Endodermal cell (in vitro differentiated cells): ENCODE measurements around the gene LARP4B. TPM values are rescaled to one million over a fixed set of nuclear protein-coding genes. Genes with fewer than 3 reads are reported as not detected.

Experiments
- DNase-seq: peaks from one replicate; pipeline ENCODE4 v3.0.0-alpha.2; 2017
- H3K27ac ChIP-seq: 2 replicates; pipeline ENCODE4 v1.5.1; 2013; ENCODE audit warnings: mild to moderate bottlenecking, low read depth, low read length, moderate library complexity
- H3K27me3 ChIP-seq: 2 replicates; pipeline ENCODE4 v1.6.1; 2013; ENCODE audit warnings: mild to moderate bottlenecking, low read length, moderate library complexity; ENCODE audit not compliant: insufficient read depth, control insufficient read depth, poor library complexity, severe bottlenecking
- H3K36me3 ChIP-seq: 2 replicates; pipeline ENCODE4 v1.7.0; 2013; ENCODE audit warnings: mild to moderate bottlenecking, low read length, moderate library complexity; ENCODE audit not compliant: control insufficient read depth, insufficient read depth
- H3K4me1 ChIP-seq: one replicate; pipeline ENCODE4 v1.7.0; 2013; ENCODE audit warnings: low read length; ENCODE audit not compliant: control insufficient read depth, insufficient read depth
- H3K4me3 ChIP-seq: 2 replicates; pipeline ENCODE4 v1.5.1; 2013; ENCODE audit warnings: mild to moderate bottlenecking, low read length, moderate library complexity
- H3K9ac ChIP-seq: 2 replicates; pipeline ENCODE4 v1.6.1; 2013; ENCODE audit warnings: mild to moderate bottlenecking, low read length, moderate library complexity; ENCODE audit not compliant: poor library complexity, severe bottlenecking; ENCODE audit errors: extremely low read depth
- H3K9me3 ChIP-seq: 2 replicates; pipeline ENCODE4 v1.6.1; 2013; ENCODE audit warnings: mild to moderate bottlenecking, low read length, moderate library complexity; ENCODE audit not compliant: control insufficient read depth
- H3K27ac Mint-ChIP-seq: 2 replicates; pipeline ENCODE4 v1.8.0; 2020; ENCODE audit warnings: mixed read lengths
- H3K27me3 Mint-ChIP-seq: 2 replicates; pipeline ENCODE4 v1.8.0; 2021; ENCODE audit warnings: mild to moderate bottlenecking, mixed read lengths; ENCODE audit not compliant: insufficient read depth
- H3K36me3 Mint-ChIP-seq: 2 replicates; pipeline ENCODE4 v1.8.0; 2020; ENCODE audit warnings: low read depth, mixed read lengths
- H3K4me1 Mint-ChIP-seq: 2 replicates; pipeline ENCODE4 v1.8.0; 2020; ENCODE audit warnings: mixed read lengths
- H3K4me3 Mint-ChIP-seq: 2 replicates; pipeline ENCODE4 v1.8.0; 2020; ENCODE audit warnings: mild to moderate bottlenecking, moderate library complexity, mixed read lengths
- H3K9me3 Mint-ChIP-seq: 2 replicates; pipeline ENCODE4 v1.8.0; 2020; ENCODE audit warnings: mild to moderate bottlenecking, mixed read lengths
- CTCF ChIP-seq: fragments of 200-600 bp; sonication (generic); conservative IDR thresholded peaks from 2 replicates; pipeline ENCODE4 v1.5.0; 2021; ENCODE audit warnings: antibody characterized with exemption, mild to moderate bottlenecking
- WGBS, 2 experiments: methylation state at CpG; one replicate each; pipeline versions ENCODE4 v1.1.5 to v1.1.7; 2013; ENCODE audit warnings: missing lambda C conversion rate in 2 of 2, mixed read lengths in 1 of 2; ENCODE audit not compliant: insufficient coverage in 1 of 2, insufficient read length in 1 of 2; 5-methylcytosine and 5-hydroxymethylcytosine counted together
- total RNA-seq, 2 donors: library from RNA; stranded (reverse); fragmentation: NEBNext Ultra II Directional in 1 of 2; extraction: Animal tissue kit (Norgen Biotek cat#: 25700) in 1 of 2; gene quantifications; 2 replicates in 1 of 2; 3 replicates in 1 of 2; pipeline ENCODE4 v1.2.1, GENCODE V29; 2021

The LARP4B gene
- total RNA-seq, 2 donors from 2014 or later: 94.1 to 94.3 TPM

- whole genome bisulfite sequencing, 2 experiments: 94 to 99% methylated on average over 9 of the region's 9 CpGs
- no peak for TF ChIP-seq CTCF
- H3K27ac Mint-ChIP-seq: no peak overlapping the region
- H3K4me1 ChIP-seq: no peaks in the 10 kb centered on the region
- no peaks in the 10 kb centered on the region for H3K36me3 Mint-ChIP-seq
- no peaks in the 10 kb centered on the region for H3K36me3 ChIP-seq
- H3K4me1 Mint-ChIP-seq: no peaks in the 10 kb centered on the region
- H3K27me3 Mint-ChIP-seq: peaks cover 11% of the 10 kb centered on the region
- H3K9ac ChIP-seq: no peak overlapping the region
- H3K4me3 ChIP-seq: no peak overlapping the region
- no peaks in the 10 kb centered on the region for H3K9me3 Mint-ChIP-seq
- no peak for DNase-seq
- no peaks in the 10 kb centered on the region for H3K27me3 ChIP-seq
- H3K4me3 Mint-ChIP-seq: no peak overlapping the region
- H3K27ac ChIP-seq: no peak overlapping the region
- H3K9me3 ChIP-seq: no peaks in the 10 kb centered on the region
Measured at GRCh38 chr10:947051-947450, 15.5 kb upstream of the LARP4B start.

- H3K36me3 Mint-ChIP-seq: no peaks in the 10 kb centered on the region
- H3K27ac ChIP-seq: no peak overlapping the region
- no peak overlapping the region for H3K4me3 ChIP-seq
- no peak for DNase-seq
- no peaks in the 10 kb centered on the region for H3K36me3 ChIP-seq
- no peak overlapping the region for H3K27ac Mint-ChIP-seq
- 89 to 91% methylated on average over 5 to 6 of the region's 6 CpGs for WGBS, 2 experiments
- H3K27me3 Mint-ChIP-seq: peaks cover 11% of the 10 kb centered on the region
- no peaks in the 10 kb centered on the region for H3K4me1 ChIP-seq
- TF ChIP-seq CTCF: no peak
- H3K9me3 Mint-ChIP-seq: no peaks in the 10 kb centered on the region
- H3K9ac ChIP-seq: no peak overlapping the region
- no peak overlapping the region for H3K4me3 Mint-ChIP-seq
- peaks cover 4% of the 10 kb centered on the region for H3K4me1 Mint-ChIP-seq
- no peaks in the 10 kb centered on the region for H3K9me3 ChIP-seq
- no peaks in the 10 kb centered on the region for H3K27me3 ChIP-seq
Measured at GRCh38 chr10:945778-946177, 14.3 kb upstream of the LARP4B start.

GRCh38 chr10:944034-944831 lies 12.7 kb upstream of the LARP4B start:
- Histone ChIP-seq H3K9me3 (no peaks in the 10 kb centered on the region), H3K9ac (no peak overlapping the region), H3K36me3 (no peaks in the 10 kb centered on the region), H3K4me1 (no peaks in the 10 kb centered on the region), H3K27me3 (no peaks in the 10 kb centered on the region), H3K27ac (no peak overlapping the region), H3K4me3 (no peak overlapping the region)
- no peak overlapping the region for H3K27ac Mint-ChIP-seq
- 91 to 95% methylated on average over 10 to 14 of the region's 14 CpGs for WGBS, 2 experiments
- no peak for TF ChIP-seq CTCF
- no peak for DNase-seq
- H3K9me3 Mint-ChIP-seq: no peaks in the 10 kb centered on the region
- peaks cover 8% of the 10 kb centered on the region for H3K4me1 Mint-ChIP-seq
- no peaks in the 10 kb centered on the region for H3K36me3 Mint-ChIP-seq
- H3K27me3 Mint-ChIP-seq: peaks cover 4% of the 10 kb centered on the region
- H3K4me3 Mint-ChIP-seq: no peak overlapping the region
